ENCODE results near the gene SBF1.

GRCh38 chr22:50398831-50399648, 75.8 kb downstream of the SBF1 start:
- peak in 1 of 6 experiments; percentile 13 for TF ChIP-seq CTCF (IDR thresholded peaks at IDR 0.05)
- TF ChIP-seq POLR2A (IDR thresholded peaks at IDR 0.05): no peak
